GM12801 (cell line): Measurements from ENCODE around the gene GNB1L.

Experiments used
- TF ChIP-seq, protein P1 (sequence below): IDR thresholded peaks from one replicate; pipeline ENCODE4 v1.5.1; 2011; ENCODE audit warnings: control low read depth; ENCODE audit not compliant: insufficient read length; ENCODE audit errors: extremely low read depth

Gene GNB1L

GRCh38 chr22:19823902-19824211 is 30.8 kb downstream of the GNB1L start:
- TF ChIP-seq, protein P1, sequence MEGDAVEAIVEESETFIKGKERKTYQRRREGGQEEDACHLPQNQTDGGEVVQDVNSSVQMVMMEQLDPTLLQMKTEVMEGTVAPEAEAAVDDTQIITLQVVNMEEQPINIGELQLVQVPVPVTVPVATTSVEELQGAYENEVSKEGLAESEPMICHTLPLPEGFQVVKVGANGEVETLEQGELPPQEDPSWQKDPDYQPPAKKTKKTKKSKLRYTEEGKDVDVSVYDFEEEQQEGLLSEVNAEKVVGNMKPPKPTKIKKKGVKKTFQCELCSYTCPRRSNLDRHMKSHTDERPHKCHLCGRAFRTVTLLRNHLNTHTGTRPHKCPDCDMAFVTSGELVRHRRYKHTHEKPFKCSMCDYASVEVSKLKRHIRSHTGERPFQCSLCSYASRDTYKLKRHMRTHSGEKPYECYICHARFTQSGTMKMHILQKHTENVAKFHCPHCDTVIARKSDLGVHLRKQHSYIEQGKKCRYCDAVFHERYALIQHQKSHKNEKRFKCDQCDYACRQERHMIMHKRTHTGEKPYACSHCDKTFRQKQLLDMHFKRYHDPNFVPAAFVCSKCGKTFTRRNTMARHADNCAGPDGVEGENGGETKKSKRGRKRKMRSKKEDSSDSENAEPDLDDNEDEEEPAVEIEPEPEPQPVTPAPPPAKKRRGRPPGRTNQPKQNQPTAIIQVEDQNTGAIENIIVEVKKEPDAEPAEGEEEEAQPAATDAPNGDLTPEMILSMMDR = no peak

GRCh38 chr22:19823191-19823901 is 31.3 kb downstream of the GNB1L start:
- TF ChIP-seq, protein P1 = no peak

GRCh38 chr22:19822301-19823117 is 32.2 kb downstream of the GNB1L start:
- TF ChIP-seq, protein P1 = no peak

- TF ChIP-seq, protein P1 = no peak
Observed at GRCh38 chr22:19821523-19822300, 33.0 kb downstream of the GNB1L start.

GRCh38 chr22:19820880-19821522 is 33.7 kb downstream of the GNB1L start:
- TF ChIP-seq, protein P1 = no peak

GRCh38 chr22:19819911-19820879 is 34.5 kb downstream of the GNB1L start:
- TF ChIP-seq, protein P1 = no peak
